AG09309 (cell line): ENCODE data around the gene GAD1.

Experiments used
- DNase-seq: peaks from one replicate; pipeline ENCODE4 v3.0.0-alpha.2; 2010; ENCODE audit warnings: low read depth
- H3K4me3 ChIP-seq: 2 replicates; pipeline ENCODE4 v1.5.1; 2011; ENCODE audit warnings: mild to moderate bottlenecking, low read depth, low read length, moderate library complexity; ENCODE audit not compliant: control insufficient read depth
- TF ChIP-seq, protein P1 (sequence below): IDR thresholded peaks from 2 replicates; pipeline ENCODE4 v1.5.1; 2011; ENCODE audit warnings: mild to moderate bottlenecking, low read depth, low read length, inconsistent platforms; ENCODE audit not compliant: insufficient read depth, control insufficient read depth; ENCODE audit errors: missing control alignments

GAD1 gene

DNA sequence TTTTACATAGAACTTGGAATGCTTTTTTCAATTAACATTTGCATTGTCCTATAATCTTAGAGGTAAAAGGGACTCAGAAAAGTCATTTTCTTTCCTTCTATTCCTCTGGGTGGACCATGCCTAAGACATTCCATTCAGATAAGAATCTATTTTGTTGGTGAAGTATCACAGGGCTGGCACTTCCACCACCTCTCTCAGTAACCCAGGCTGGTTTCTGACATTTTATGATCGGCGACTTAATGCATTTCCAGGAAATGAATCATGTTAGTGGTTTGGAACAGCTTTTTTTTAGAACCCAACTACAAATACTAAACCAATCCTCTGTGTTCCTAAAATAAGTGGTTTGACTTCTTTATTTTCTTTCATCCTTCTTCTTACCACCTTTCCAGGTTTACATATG is 27.0 kb downstream of the GAD1 start:
- no peak overlapping the region for H3K4me3 ChIP-seq
- peak; percentile 32 for DNase-seq
- TF ChIP-seq, protein P1, sequence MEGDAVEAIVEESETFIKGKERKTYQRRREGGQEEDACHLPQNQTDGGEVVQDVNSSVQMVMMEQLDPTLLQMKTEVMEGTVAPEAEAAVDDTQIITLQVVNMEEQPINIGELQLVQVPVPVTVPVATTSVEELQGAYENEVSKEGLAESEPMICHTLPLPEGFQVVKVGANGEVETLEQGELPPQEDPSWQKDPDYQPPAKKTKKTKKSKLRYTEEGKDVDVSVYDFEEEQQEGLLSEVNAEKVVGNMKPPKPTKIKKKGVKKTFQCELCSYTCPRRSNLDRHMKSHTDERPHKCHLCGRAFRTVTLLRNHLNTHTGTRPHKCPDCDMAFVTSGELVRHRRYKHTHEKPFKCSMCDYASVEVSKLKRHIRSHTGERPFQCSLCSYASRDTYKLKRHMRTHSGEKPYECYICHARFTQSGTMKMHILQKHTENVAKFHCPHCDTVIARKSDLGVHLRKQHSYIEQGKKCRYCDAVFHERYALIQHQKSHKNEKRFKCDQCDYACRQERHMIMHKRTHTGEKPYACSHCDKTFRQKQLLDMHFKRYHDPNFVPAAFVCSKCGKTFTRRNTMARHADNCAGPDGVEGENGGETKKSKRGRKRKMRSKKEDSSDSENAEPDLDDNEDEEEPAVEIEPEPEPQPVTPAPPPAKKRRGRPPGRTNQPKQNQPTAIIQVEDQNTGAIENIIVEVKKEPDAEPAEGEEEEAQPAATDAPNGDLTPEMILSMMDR = no peak

- TF ChIP-seq, protein P1 = no peak
- DNase-seq = no peak
- H3K4me3 ChIP-seq = no peak overlapping the region
These were observed 28.7 kb downstream of the GAD1 start for GRCh38 chr2:170845343-170845742.

DNA sequence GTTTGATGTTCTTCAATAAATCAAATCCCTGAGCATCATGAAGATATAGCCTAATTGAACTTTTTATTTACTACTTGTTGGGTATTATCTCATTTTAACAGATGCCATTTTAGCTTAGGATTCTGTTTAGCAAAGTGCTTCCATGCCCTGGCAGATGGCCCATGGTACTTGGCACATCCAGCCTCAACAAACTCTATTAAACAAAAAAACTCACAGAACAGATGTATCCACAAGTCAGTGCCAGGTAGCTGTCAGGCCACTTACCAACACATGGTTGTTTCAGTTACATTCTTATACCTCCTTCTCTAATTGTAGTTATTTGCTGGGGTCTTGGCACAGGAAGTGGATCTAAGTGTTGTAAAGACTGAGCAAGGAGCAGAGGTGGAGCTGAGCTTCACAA is 29.6 kb downstream of the GAD1 start:
- no peak for DNase-seq
- TF ChIP-seq, protein P1 = no peak
- H3K4me3 ChIP-seq = no peak overlapping the region

- no peak for DNase-seq
- TF ChIP-seq, protein P1 = no peak
- H3K4me3 ChIP-seq = no peak overlapping the region
These were observed 31.0 kb downstream of the GAD1 start for GRCh38 chr2:170847716-170848115.

GRCh38 chr2:170848587-170848986 is 31.9 kb downstream of the GAD1 start:
- DNase-seq = peak; percentile 54
- no peak overlapping the region for H3K4me3 ChIP-seq
- TF ChIP-seq, protein P1 = no peak

GRCh38 chr2:170850251-170850650 is 33.6 kb downstream of the GAD1 start:
- DNase-seq = no peak
- H3K4me3 ChIP-seq = no peak overlapping the region
- TF ChIP-seq, protein P1 = no peak

- DNase-seq = no peak
- TF ChIP-seq, protein P1 = no peak
These were observed 34.9 kb downstream of the GAD1 start for GRCh38 chr2:170851635-170852034.

More at GRCh38 chr2:170851635-170852034, 34.9 kb downstream of the GAD1 start:
- no peak overlapping the region for H3K4me3 ChIP-seq
